Measurements from ENCODE around the gene RDH14. TPM values are rescaled to one million over a fixed set of nuclear protein-coding genes. Genes with fewer than 3 reads are reported as not detected.

The RDH14 gene
- total RNA-seq, 1 experiment from 2014 or later: 15.4 TPM

- DNase-seq (ENCODE audit: low read depth, low spot score): no peak
- in situ Hi-C loops (cut with HindIII; ENCODE audit: low pct_unique_long_range_greater_than_20kb, low sequenced_read_pairs): no loop called here
Measured at GRCh38 chr2:18517386-18517785, 43.1 kb downstream of the RDH14 start.

GRCh38 chr2:18516112-18516511 lies 44.3 kb downstream of the RDH14 start:
- DNase-seq (ENCODE audit: low read depth, low spot score): no peak
- no peaks in the 10 kb centered on the region for H3K9me3 ChIP-seq (ENCODE audit: control insufficient read depth, insufficient read depth, low read depth, low read length)
- no peaks in the 10 kb centered on the region for H3K36me3 ChIP-seq (ENCODE audit: control insufficient read depth, insufficient read depth, low read length)
- intact Hi-C loops (cut with micrococcal nuclease; ENCODE audit: unreplicated experiment): no loop called here
- ChIA-PET POLR2A (no interaction called here), CTCF (no interaction called here)
- no peak for ATAC-seq
- no TSS peak for BruUV-seq (replicated peaks)
- H3K4me3 ChIP-seq (ENCODE audit: low read depth in 2 of 2, low read length in 2 of 2): no peak overlapping the region
- in situ Hi-C loops (cut with HindIII; ENCODE audit: low pct_unique_long_range_greater_than_20kb, low sequenced_read_pairs): no loop called here
- TF ChIP-seq SIN3A (IDR thresholded peaks at IDR 0.05; ENCODE audit: borderline replicate concordance, insufficient read depth, low read depth, low read length) (no peak), TCF7L2 (IDR thresholded peaks at IDR 0.05; ENCODE audit: low read depth, low read length) (no peak), POLR2AphosphoS5 (IDR thresholded peaks at IDR 0.05; ENCODE audit: low read depth, low read length) (no peak), CTCF (IDR thresholded peaks at IDR 0.05) (no peak)
- TF ChIP-seq, protein P1, sequence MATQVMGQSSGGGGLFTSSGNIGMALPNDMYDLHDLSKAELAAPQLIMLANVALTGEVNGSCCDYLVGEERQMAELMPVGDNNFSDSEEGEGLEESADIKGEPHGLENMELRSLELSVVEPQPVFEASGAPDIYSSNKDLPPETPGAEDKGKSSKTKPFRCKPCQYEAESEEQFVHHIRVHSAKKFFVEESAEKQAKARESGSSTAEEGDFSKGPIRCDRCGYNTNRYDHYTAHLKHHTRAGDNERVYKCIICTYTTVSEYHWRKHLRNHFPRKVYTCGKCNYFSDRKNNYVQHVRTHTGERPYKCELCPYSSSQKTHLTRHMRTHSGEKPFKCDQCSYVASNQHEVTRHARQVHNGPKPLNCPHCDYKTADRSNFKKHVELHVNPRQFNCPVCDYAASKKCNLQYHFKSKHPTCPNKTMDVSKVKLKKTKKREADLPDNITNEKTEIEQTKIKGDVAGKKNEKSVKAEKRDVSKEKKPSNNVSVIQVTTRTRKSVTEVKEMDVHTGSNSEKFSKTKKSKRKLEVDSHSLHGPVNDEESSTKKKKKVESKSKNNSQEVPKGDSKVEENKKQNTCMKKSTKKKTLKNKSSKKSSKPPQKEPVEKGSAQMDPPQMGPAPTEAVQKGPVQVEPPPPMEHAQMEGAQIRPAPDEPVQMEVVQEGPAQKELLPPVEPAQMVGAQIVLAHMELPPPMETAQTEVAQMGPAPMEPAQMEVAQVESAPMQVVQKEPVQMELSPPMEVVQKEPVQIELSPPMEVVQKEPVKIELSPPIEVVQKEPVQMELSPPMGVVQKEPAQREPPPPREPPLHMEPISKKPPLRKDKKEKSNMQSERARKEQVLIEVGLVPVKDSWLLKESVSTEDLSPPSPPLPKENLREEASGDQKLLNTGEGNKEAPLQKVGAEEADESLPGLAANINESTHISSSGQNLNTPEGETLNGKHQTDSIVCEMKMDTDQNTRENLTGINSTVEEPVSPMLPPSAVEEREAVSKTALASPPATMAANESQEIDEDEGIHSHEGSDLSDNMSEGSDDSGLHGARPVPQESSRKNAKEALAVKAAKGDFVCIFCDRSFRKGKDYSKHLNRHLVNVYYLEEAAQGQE (IDR thresholded peaks at IDR 0.05; ENCODE audit: insufficient read depth in 1 of 2, low read depth in 2 of 2, low read length in 1 of 2): no peak
- H3K27me3 ChIP-seq (ENCODE audit: control insufficient read depth, insufficient read depth, low read length): no peaks in the 10 kb centered on the region; the same call in 1 of the 2 replicates
- H3K27ac ChIP-seq (ENCODE audit: low read length): no peak overlapping the region
- peaks cover 3% of the 10 kb centered on the region; the same call in 1 of the 2 replicates for H3K4me1 ChIP-seq (ENCODE audit: control insufficient read depth, insufficient read depth, low read length)

More at GRCh38 chr2:18517386-18517785, 43.1 kb downstream of the RDH14 start:
- ChIA-PET POLR2A (no interaction called here), CTCF (interaction anchor here (0.6 kb wide), 3 partner anchors 19 to 907 kb away, joined by 3 read pairs; no protein-coding TSS in a partner anchor)
- no peak for TF ChIP-seq SIN3A (IDR thresholded peaks at IDR 0.05; ENCODE audit: borderline replicate concordance, insufficient read depth, low read depth, low read length)
- no peak for TF ChIP-seq TCF7L2 (IDR thresholded peaks at IDR 0.05; ENCODE audit: low read depth, low read length)
- TF ChIP-seq CTCF (IDR thresholded peaks at IDR 0.05): no peak
- no peak for TF ChIP-seq POLR2AphosphoS5 (IDR thresholded peaks at IDR 0.05; ENCODE audit: low read depth, low read length)
- TF ChIP-seq, protein P1 (IDR thresholded peaks at IDR 0.05; ENCODE audit: insufficient read depth in 1 of 2, low read depth in 2 of 2, low read length in 1 of 2): no peak
- H3K27me3 ChIP-seq (ENCODE audit: control insufficient read depth, insufficient read depth, low read length): no peaks in the 10 kb centered on the region; the same call in 1 of the 2 replicates
- BruUV-seq (replicated peaks): no TSS peak
- no peaks in the 10 kb centered on the region for H3K9me3 ChIP-seq (ENCODE audit: control insufficient read depth, insufficient read depth, low read depth, low read length)
- ATAC-seq: no peak
- peaks cover 3% of the 10 kb centered on the region; the same call in 1 of the 2 replicates for H3K4me1 ChIP-seq (ENCODE audit: control insufficient read depth, insufficient read depth, low read length)
- intact Hi-C loops (cut with micrococcal nuclease; ENCODE audit: unreplicated experiment): no loop called here
- H3K4me3 ChIP-seq (ENCODE audit: low read depth in 2 of 2, low read length in 2 of 2): no peak overlapping the region
- H3K36me3 ChIP-seq (ENCODE audit: control insufficient read depth, insufficient read depth, low read length): no peaks in the 10 kb centered on the region
- no peak overlapping the region for H3K27ac ChIP-seq (ENCODE audit: low read length)
